Cardiac fibroblast (primary cell): ENCODE measurements around the gene ZNFX1.

ENCODE experiments used
- DNase-seq, 2 donors: peaks; one replicate each; pipeline versions ENCODE4 v3.0.0 to v3.0.0-alpha.2; 2010; ENCODE audit warnings: low read depth in 2 of 2
- H3K4me3 ChIP-seq, 2 donors: replicated peaks in 1 of 2; 1 replicate in 1 of 2; 2 replicates in 1 of 2; pipeline ENCODE4 v1.5.1; 2011; ENCODE audit warnings: low read depth in 2 of 2, low read length in 2 of 2, mild to moderate bottlenecking in 2 of 2, moderate library complexity in 1 of 2
- CTCF ChIP-seq: IDR thresholded peaks from one replicate; pipeline ENCODE4 v1.5.1; 2011; ENCODE audit warnings: low read depth, mild to moderate bottlenecking, low read length, inconsistent platforms

ZNFX1 gene

GRCh38 chr20:49278818-49279676 lies 1.2 kb upstream of the ZNFX1 start:
- no peak for TF ChIP-seq CTCF
- peak overlapping the region; percentile 80 to 94 for H3K4me3 ChIP-seq
- peak; percentile 33 to 39 for DNase-seq

GRCh38 chr20:49277786-49278035 lies 146 bp downstream of the ZNFX1 start:
- no peak for TF ChIP-seq CTCF
- DNase-seq, result no peak
- peak overlapping the region; percentile 94 to 99 for H3K4me3 ChIP-seq

GRCh38 chr20:49276961-49277785 lies 684 bp downstream of the ZNFX1 start:
- H3K4me3 ChIP-seq, result peak overlapping the region; percentile 94 to 99
- DNase-seq, result no peak
- TF ChIP-seq CTCF, result no peak

- H3K4me3 ChIP-seq, result peak overlapping the region; percentile 94 to 99
- peak; percentile 66 to 75 for DNase-seq
- TF ChIP-seq CTCF, result no peak
These were observed 1.5 kb downstream of the ZNFX1 start for GRCh38 chr20:49276161-49276960.

- no peak overlapping the region for H3K4me3 ChIP-seq
- TF ChIP-seq CTCF, result no peak
- no peak for DNase-seq
These were observed 2.2 kb downstream of the ZNFX1 start for GRCh38 chr20:49275636-49276035.

- no peak overlapping the region for H3K4me3 ChIP-seq
- DNase-seq, result no peak
- no peak for TF ChIP-seq CTCF
These were observed 2.6 kb downstream of the ZNFX1 start for GRCh38 chr20:49275216-49275615.
